Measurements from ENCODE around the gene RUNX3. TPM values are rescaled to one million over a fixed set of nuclear protein-coding genes. Genes with fewer than 3 reads are reported as not detected.

The RUNX3 gene
- polyA plus RNA-seq, 1 of the 3 experiments (the other 2 are of a cell fraction) = not detected

DNA sequence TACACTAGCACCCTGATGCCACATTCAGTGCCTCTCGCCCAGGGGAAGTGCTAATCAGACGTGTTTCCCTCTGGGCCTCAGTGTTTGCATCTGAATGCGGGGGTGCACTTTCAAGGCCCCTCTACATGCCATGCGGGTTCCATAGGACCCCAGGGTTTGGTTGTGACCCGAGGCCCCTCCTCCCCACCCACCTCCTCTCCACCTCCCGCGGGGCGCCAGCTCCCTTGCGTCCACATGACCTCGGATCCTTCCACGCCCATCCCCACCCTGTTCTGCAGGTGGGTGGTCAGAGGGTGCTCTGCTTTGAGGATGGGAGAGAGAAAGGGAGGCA is 5.1 kb upstream of the RUNX3 start (continued):
- TF ChIP-seq, protein P1, sequence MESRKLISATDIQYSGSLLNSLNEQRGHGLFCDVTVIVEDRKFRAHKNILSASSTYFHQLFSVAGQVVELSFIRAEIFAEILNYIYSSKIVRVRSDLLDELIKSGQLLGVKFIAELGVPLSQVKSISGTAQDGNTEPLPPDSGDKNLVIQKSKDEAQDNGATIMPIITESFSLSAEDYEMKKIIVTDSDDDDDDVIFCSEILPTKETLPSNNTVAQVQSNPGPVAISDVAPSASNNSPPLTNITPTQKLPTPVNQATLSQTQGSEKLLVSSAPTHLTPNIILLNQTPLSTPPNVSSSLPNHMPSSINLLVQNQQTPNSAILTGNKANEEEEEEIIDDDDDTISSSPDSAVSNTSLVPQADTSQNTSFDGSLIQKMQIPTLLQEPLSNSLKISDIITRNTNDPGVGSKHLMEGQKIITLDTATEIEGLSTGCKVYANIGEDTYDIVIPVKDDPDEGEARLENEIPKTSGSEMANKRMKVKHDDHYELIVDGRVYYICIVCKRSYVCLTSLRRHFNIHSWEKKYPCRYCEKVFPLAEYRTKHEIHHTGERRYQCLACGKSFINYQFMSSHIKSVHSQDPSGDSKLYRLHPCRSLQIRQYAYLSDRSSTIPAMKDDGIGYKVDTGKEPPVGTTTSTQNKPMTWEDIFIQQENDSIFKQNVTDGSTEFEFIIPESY (IDR thresholded peaks at IDR 0.05; ENCODE audit: borderline replicate concordance, low read depth) = no peak
- TF ChIP-seq TEAD4 (IDR thresholded peaks at IDR 0.05; ENCODE audit: borderline replicate concordance, insufficient read depth) = no peak
- TF ChIP-seq MXI1 (IDR thresholded peaks at IDR 0.05; ENCODE audit: low read depth, low read length) = no peak
- no peak for TF ChIP-seq YY1 (IDR thresholded peaks at IDR 0.05; ENCODE audit: low read depth)
- TF ChIP-seq, protein P2, sequence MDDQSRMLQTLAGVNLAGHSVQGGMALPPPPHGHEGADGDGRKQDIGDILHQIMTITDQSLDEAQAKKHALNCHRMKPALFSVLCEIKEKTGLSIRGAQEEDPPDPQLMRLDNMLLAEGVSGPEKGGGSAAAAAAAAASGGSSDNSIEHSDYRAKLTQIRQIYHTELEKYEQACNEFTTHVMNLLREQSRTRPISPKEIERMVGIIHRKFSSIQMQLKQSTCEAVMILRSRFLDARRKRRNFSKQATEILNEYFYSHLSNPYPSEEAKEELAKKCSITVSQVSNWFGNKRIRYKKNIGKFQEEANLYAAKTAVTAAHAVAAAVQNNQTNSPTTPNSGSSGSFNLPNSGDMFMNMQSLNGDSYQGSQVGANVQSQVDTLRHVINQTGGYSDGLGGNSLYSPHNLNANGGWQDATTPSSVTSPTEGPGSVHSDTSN (IDR thresholded peaks at IDR 0.05) = no peak
- TF ChIP-seq NFIC (IDR thresholded peaks at IDR 0.05; ENCODE audit: borderline replicate concordance) = no peak

DNA sequence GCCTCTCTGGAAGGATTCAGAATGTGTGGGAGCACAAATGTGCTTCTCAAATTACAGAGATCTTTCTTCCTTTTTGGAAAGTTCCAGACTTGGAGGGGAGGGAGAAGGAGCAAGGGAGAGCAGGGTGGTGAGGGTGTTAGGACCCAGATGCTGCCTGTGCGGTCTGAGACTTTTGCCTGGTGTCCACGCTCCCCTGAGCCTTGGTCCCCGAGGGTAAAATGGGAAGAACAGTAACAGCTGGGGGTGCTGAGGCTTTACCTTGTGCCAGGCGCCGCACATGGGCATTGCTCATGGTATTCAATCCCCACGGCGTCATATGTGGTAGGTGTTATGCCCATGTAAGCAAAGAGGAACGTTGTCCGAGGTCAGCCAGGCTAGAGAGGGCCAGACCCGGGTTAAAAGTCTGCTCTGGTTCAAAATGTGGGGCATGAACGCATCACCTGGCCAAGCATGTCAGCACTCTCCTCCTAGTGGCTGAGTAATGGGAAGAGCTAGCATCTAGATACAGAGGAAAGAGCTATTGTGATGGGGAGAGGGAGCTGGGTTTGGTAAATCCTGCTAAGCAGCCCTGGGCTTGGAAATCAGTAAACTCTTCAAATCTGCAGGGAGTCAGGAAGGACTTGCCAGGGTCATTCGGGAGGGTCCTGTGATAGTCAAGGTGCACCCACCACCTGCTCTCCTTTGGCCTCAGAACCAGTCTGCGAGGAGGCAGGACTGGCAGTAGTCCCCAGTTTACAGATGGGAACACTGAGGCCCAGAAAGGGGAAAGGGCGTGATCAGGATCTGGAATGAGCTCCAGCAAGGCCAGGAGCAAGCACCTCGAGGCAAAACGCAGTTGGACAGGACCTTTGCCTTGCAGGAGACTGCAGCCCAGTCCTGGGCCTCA is 4.5 kb upstream of the RUNX3 start:
- H3K27me3 ChIP-seq (ENCODE audit: insufficient read depth) = peaks cover 47% of the 10 kb centered on the region
- no peak overlapping the region for H2AFZ ChIP-seq (ENCODE audit: low read depth)
- H3K36me3 ChIP-seq (replicated peaks in 1 of 2; ENCODE audit: control insufficient read depth in 1 of 2, insufficient read depth in 2 of 2, low read length in 1 of 2) = no peaks in the 10 kb centered on the region
- CTCF ChIA-PET = interaction anchor here (1.1 to 8.2 kb wide), 4 partner anchors 86 to 270 kb away, joined by 3 to 85 read pairs (median 22); no protein-coding TSS in a partner anchor
- WGBS (ENCODE audit: low lambda C conversion rate) = 56% methylated on average over 12 of the region's 16 CpGs
- no peak overlapping the region for H3K9ac ChIP-seq
- no peak overlapping the region for H3K4me3 ChIP-seq (ENCODE audit: low read depth in 2 of 2, low read length in 1 of 2)
- no peaks in the 10 kb centered on the region for H4K20me1 ChIP-seq (ENCODE audit: insufficient read depth)
- H3K4me2 ChIP-seq = no peak overlapping the region
- no peak for DNase-seq
- no peaks in the 10 kb centered on the region for H3F3A ChIP-seq (replicated peaks; ENCODE audit: insufficient read depth)
- H3K27ac ChIP-seq (ENCODE audit: low read depth in 2 of 2, low read length in 1 of 2) = no peak overlapping the region
- H3K9me3 ChIP-seq = no peaks in the 10 kb centered on the region
- H3K9me2 ChIP-seq = no peaks in the 10 kb centered on the region
- peaks cover 0 to 8% of the 10 kb centered on the region in 2 experiments; a peak in 1 of 4 replicates for H3K4me1 ChIP-seq (ENCODE audit: control insufficient read depth in 1 of 2, insufficient read depth in 2 of 2, low read depth in 1 of 2, low read length in 1 of 2)
- H3K79me2 ChIP-seq (ENCODE audit: insufficient read depth) = no peaks in the 10 kb centered on the region
- POLR2A ChIA-PET = no interaction called here
- TF ChIP-seq GATA2 (CRISPR knock-in tag; IDR thresholded peaks at IDR 0.05) = no peak
- TF ChIP-seq, protein P3, sequence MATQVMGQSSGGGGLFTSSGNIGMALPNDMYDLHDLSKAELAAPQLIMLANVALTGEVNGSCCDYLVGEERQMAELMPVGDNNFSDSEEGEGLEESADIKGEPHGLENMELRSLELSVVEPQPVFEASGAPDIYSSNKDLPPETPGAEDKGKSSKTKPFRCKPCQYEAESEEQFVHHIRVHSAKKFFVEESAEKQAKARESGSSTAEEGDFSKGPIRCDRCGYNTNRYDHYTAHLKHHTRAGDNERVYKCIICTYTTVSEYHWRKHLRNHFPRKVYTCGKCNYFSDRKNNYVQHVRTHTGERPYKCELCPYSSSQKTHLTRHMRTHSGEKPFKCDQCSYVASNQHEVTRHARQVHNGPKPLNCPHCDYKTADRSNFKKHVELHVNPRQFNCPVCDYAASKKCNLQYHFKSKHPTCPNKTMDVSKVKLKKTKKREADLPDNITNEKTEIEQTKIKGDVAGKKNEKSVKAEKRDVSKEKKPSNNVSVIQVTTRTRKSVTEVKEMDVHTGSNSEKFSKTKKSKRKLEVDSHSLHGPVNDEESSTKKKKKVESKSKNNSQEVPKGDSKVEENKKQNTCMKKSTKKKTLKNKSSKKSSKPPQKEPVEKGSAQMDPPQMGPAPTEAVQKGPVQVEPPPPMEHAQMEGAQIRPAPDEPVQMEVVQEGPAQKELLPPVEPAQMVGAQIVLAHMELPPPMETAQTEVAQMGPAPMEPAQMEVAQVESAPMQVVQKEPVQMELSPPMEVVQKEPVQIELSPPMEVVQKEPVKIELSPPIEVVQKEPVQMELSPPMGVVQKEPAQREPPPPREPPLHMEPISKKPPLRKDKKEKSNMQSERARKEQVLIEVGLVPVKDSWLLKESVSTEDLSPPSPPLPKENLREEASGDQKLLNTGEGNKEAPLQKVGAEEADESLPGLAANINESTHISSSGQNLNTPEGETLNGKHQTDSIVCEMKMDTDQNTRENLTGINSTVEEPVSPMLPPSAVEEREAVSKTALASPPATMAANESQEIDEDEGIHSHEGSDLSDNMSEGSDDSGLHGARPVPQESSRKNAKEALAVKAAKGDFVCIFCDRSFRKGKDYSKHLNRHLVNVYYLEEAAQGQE (IDR thresholded peaks at IDR 0.05; ENCODE audit: low read depth, low read length) = no peak
